COR-L47 (cell line): ENCODE results near the gene NINJ1.
A peak's percentile ranks its signal among the peaks of the same experiment; 100 is the strongest.

Experiments used
- DNase-seq: peaks from one replicate; lab custom pipeline; 2025; lab: John Stamatoyannopoulos, UW

Gene NINJ1

DNA sequence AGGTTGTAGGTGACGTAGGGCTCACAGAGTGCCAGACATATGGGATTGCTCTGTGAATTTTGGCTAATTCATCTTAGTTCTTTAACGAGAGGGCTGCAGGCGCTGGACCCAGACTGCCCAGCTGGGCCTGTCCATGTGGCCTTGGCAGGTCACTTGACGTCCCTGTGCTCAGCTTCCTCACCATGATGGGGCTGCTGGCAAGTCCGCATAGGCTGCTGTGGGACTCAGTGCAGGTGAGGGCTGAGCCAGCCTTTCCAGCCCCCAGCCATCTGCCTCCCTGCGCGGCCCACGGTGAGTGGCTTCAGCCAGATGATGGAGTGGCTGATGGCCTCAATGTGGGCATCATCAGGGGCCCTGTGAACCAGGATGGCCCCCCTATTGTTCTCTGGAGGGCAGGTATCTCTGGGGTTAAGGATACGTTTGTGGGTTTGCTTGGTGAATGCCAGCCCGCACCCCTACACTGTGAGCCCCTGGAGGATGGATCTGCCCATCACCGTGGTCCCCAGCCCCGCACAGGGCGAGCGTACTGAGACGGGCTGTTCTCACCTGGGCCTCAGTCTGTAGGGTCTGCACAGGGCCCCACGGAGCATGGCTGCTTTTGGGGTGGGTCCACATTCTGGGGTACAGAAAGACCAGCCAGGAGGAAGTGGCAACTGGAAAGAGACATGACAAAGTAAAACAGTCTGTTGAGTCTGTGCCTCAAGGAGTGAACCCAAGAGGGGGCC is 34.3 kb downstream of the NINJ1 start:
- DNase-seq, result no peak

GRCh38 chr9:93098236-93098946 is 35.7 kb downstream of the NINJ1 start:
- no peak for DNase-seq

- DNase-seq, result no peak
These were observed 36.4 kb downstream of the NINJ1 start for GRCh38 chr9:93097511-93098201.

GRCh38 chr9:93096811-93097382 is 37.2 kb downstream of the NINJ1 start:
- no peak for DNase-seq

DNA sequence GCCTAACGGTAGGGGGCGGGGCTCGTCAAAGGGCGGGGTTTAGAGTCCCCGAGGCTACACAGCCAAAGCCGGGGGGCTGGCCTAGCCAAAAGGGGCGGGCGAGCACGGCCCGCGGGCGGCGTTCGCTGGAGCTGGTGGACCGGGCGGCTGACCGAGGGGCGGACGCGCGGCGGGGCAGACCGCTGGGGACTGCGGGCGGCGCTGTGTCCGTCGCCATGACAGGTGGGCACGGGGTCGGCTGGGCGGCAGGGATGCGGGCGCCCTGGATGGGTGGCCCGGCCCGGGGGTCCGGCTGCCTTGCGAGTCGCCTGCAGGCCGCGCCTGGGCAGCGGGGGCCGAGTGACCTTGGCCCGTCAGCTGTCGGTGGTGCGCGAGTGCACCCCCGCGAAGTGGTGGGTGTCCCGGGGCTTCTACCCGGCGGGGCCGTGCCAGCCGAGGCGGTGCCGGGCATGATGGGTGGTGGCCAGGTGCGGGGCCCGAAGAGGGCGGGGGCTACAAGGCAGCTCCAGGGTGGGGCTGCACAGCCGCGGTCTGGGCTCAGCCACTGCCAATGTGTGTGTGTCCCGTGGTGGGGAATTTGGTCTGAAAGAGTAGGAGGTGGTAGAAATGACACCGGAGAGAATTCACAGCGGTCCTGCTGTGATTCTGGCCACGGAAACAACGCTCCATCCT is 37.8 kb downstream of the NINJ1 start, which contains the start of gene CARD19:
TSS of gene CARD19 (plus strand) at position 87 of the 672 bp plus-strand sequence. CDS start at position 216, 129 bp downstream.
- DNase-seq, result peak; percentile 20

DNA sequence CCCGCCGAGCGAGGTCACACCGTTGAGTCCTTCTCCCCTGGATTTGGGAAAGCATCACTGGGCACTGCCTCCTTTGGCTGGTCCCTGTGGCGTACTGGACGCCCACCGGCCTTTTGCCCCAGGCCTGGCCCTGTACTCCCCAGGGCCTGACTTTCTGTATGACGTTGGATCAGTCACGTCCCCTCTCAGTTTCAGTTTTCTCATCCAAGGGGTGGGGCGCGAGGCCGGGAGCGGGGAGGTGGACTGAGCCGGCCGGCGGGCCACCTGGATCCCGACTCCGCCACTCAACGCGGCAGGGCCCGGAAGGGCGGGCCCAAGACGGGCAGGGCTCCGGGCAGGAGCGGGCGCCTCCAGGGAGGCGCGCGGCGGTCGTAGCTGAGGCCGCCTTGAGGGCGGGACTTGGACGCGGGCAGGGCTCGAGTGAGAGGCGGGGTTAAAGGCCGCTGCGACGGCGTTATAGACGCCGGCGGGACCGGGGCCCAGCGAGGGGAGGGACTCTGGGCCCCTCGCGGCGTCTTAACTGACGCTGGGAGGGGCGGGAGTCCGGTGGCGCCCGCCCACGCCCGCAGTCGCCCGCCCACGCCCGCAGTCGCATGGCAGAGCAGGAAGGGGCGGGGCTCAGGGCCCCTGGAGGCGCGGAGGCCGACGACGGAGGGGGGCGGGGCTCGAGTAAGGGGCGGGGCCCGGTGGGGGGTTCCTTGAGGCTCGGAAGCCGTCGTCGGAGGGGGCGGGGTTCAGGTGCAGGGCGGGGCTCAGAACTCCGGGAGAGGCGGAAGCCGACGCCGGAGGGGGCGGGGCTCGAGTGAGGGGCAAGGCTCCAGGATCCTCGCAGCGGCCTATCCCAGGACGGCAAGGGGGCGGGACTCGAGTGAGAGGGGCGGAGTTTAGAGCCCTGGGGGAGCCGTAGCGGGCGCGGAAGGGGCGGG is 38.6 kb downstream of the NINJ1 start:
- DNase-seq, result peak; percentile 100

GRCh38 chr9:93094658-93095204 is 39.3 kb downstream of the NINJ1 start:
- DNase-seq, result no peak

- DNase-seq, result no peak
These were observed 40.0 kb downstream of the NINJ1 start for GRCh38 chr9:93093877-93094657.

DNA sequence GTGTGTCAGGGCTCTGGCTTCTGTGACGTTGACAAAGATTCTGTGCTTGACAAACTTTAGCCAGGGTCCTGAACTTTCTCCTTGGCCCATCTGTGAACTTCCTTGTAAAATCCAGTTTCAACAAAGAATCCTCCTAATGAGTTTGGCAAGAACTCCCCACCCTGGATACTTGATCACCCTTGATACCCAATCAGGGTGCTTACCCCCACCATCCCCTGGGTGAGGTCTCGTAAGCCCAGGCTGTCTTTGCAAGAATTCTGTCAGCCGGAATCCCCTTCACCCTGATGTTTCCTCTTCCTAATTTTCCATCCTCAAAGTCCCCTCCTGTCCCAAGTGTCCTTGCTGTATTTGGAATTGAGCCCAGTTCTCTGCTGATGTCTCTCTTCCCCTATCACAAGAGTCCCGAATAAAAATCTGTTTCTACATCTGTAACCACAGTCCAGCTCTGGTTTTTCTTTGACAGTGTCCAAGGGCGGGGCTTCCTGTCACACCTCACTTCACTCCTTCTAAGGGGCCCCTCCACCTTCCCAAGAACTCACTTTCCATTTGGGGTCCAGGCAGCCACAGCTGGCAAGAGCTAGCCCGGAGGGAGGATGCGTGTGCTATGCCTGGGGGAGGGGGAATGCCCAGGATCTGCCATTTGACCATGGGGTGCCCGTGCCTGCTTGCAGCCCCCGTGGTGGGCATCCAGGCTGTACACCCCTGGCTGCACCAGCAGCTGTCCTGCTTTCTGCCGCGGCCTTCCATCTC is 40.7 kb downstream of the NINJ1 start:
- no peak for DNase-seq

GRCh38 chr9:93092251-93092991 is 41.6 kb downstream of the NINJ1 start:
- no peak for DNase-seq

GRCh38 chr9:93091453-93092081 is 42.5 kb downstream of the NINJ1 start:
- no peak for DNase-seq

- DNase-seq, result no peak
These were observed 43.0 kb downstream of the NINJ1 start for GRCh38 chr9:93091056-93091452.

- DNase-seq, result no peak
These were observed 43.9 kb downstream of the NINJ1 start for GRCh38 chr9:93090091-93090655.

DNA sequence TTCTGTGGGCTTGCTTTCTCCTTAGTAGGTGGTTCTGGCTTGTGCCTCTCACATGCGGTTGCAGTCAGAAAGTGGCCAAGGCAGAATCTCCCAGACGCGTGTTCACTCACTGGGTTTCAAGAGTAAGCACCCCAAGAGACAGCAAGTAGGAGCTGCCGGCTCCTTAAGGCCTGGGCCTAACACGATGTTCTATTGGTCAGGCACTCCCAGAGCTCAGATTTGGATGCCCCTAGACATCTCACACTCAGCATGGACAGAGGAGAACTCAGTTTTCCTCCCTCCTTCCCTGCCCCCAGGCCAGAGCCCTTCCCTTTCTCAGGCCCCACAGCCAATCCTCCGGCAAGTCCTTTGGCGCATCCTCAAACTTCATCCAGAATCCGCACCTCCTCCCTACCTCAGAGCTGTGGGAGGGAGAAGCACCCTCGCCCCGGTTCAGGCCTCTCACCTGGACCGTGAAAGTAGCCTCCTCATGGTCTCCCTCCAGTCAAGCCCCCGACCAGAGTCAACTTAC is 44.5 kb downstream of the NINJ1 start:
- no peak for DNase-seq

GRCh38 chr9:93089024-93089423 is 45.0 kb downstream of the NINJ1 start:
- no peak for DNase-seq

- DNase-seq, result no peak
These were observed 45.4 kb downstream of the NINJ1 start for GRCh38 chr9:93088656-93089015.

GRCh38 chr9:93087971-93088655 is 45.9 kb downstream of the NINJ1 start:
- DNase-seq, result no peak
